ENCODE results near the gene TOR1B. TPM values are rescaled to one million over a fixed set of nuclear protein-coding genes. Genes with fewer than 3 reads are reported as not detected.

The TOR1B gene
- polyA plus RNA-seq, 1 of the 3 experiments (the other 2 are of a cell fraction): 37.4 TPM

GRCh38 chr9:129851821-129852220 lies 48.8 kb downstream of the TOR1B start (continued):
- TF ChIP-seq FOXJ3 (CRISPR knock-in tag; IDR thresholded peaks at IDR 0.05): no peak
- TF ChIP-seq SIN3A (IDR thresholded peaks at IDR 0.05; ENCODE audit: borderline replicate concordance, low read depth, low read length): no peak
- TF ChIP-seq MAX (IDR thresholded peaks at IDR 0.05; ENCODE audit: low read depth): no peak

- Histone ChIP-seq H3K9me2 (no peaks in the 10 kb centered on the region), H3K4me2 (no peak overlapping the region), H3K4me1 (ENCODE audit: control insufficient read depth in 1 of 2, insufficient read depth in 2 of 2, low read depth in 1 of 2, low read length in 1 of 2) (peaks cover 0 to 38% of the 10 kb centered on the region in 2 experiments; a peak in 2 of 4 replicates), H2AFZ (ENCODE audit: low read depth) (no peak overlapping the region), H3K36me3 (replicated peaks in 1 of 2; ENCODE audit: control insufficient read depth in 1 of 2, insufficient read depth in 2 of 2, low read length in 1 of 2) (peaks cover 10 to 56% of the 10 kb centered on the region in 2 experiments), H4K20me1 (ENCODE audit: insufficient read depth) (no peaks in the 10 kb centered on the region), H3K79me2 (ENCODE audit: insufficient read depth) (no peaks in the 10 kb centered on the region), H3K27me3 (ENCODE audit: insufficient read depth) (no peaks in the 10 kb centered on the region), H3K9ac (no peak overlapping the region), H3F3A (replicated peaks; ENCODE audit: insufficient read depth) (peaks cover 3% of the 10 kb centered on the region), H3K4me3 (ENCODE audit: low read depth in 2 of 2, low read length in 1 of 2) (no peak overlapping the region), H3K27ac (ENCODE audit: low read depth in 2 of 2, low read length in 1 of 2) (peak overlapping the region in 1 of 2 experiments; percentile 96; a peak in 2 of 4 replicates), H3K9me3 (no peaks in the 10 kb centered on the region)
- ChIA-PET POLR2A (interaction anchor here (0.8 to 1.0 kb wide), 4 partner anchors 8 to 18 kb away, joined by 3 to 4 read pairs (median 3); partner anchors contain the start of gene C9orf78), CTCF (interaction anchor here (1.4 kb wide), 1 partner anchor 14 kb away, joined by 4 read pairs; no protein-coding TSS in a partner anchor)
- WGBS (ENCODE audit: low lambda C conversion rate): 48% methylated on average over 2 of the region's 5 CpGs
- DNase-seq: peak; percentile 63
- TF ChIP-seq USF2 (IDR thresholded peaks at IDR 0.05; ENCODE audit: borderline replicate concordance, low read depth, low read length): no peak
- TF ChIP-seq SIN3A (IDR thresholded peaks at IDR 0.05; ENCODE audit: borderline replicate concordance, low read depth, low read length): no peak
- no peak for TF ChIP-seq ZBTB33 (IDR thresholded peaks at IDR 0.05; ENCODE audit: borderline replicate concordance, low read depth)
- TF ChIP-seq ELF1 (IDR thresholded peaks at IDR 0.05): no peak
- TF ChIP-seq MXI1 (IDR thresholded peaks at IDR 0.05; ENCODE audit: low read depth, low read length): no peak
- peak; percentile 64; the same call in 1 of the 2 replicates for TF ChIP-seq RCOR1 (IDR thresholded peaks at IDR 0.05; ENCODE audit: low read length)
- TF ChIP-seq TAF1 (IDR thresholded peaks at IDR 0.05; ENCODE audit: borderline replicate concordance, low read depth, low read length): no peak
- TF ChIP-seq PBX3 (IDR thresholded peaks at IDR 0.05): no peak
- no peak for TF ChIP-seq CTCF (IDR thresholded peaks at IDR 0.05)
- TF ChIP-seq YY1 (IDR thresholded peaks at IDR 0.05; ENCODE audit: low read depth): no peak
- no peak for TF ChIP-seq FOXM1 (IDR thresholded peaks at IDR 0.05; ENCODE audit: low read depth)
- TF ChIP-seq NFIC (IDR thresholded peaks at IDR 0.05; ENCODE audit: borderline replicate concordance): no peak
- TF ChIP-seq MAX (IDR thresholded peaks at IDR 0.05; ENCODE audit: low read depth): no peak
- no peak for TF ChIP-seq RXRA (IDR thresholded peaks at IDR 0.05; ENCODE audit: borderline replicate concordance, low read depth)
- no peak for TF ChIP-seq RFX5 (IDR thresholded peaks at IDR 0.05; ENCODE audit: low read length)
- TF ChIP-seq REST (IDR thresholded peaks at IDR 0.05; ENCODE audit: low read depth, low read length): no peak
- TF ChIP-seq EP300 (IDR thresholded peaks at IDR 0.05; ENCODE audit: borderline replicate concordance in 1 of 2, low read depth in 1 of 2, low read length in 1 of 2): peak in 1 of 2 experiments; percentile 68; a peak in 1 of 4 replicates
- TF ChIP-seq JUND (IDR thresholded peaks at IDR 0.05): no peak
Measured at GRCh38 chr9:129852579-129852978, 49.6 kb downstream of the TOR1B start.
